GM18861 (cell line): Measurements from ENCODE around the gene RCBTB1.

Experiments used
- ATAC-seq: cut with Tn5 transposase; IDR thresholded peaks from one replicate; pipeline ENCODE4 v1.9.1; 2021; ENCODE audit not compliant: unreplicated experiment

The RCBTB1 gene

DNA sequence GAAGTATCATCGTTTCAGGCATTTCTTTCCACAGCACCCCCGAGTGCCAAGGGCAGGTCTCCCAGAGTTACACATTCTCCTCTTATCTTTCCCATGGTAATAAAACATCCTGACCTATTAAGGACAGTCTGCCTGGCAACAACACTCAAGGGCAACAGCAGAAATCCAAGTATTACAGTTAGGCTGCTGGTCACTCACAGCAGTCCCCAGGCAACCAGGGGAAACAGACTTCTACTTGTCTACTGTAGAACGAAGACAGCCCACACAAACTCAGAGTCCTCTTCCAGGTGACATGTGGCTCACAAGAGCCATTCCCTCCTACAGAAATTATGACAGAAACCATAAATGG is 24.3 kb downstream of the RCBTB1 start:
- no peak for ATAC-seq

DNA sequence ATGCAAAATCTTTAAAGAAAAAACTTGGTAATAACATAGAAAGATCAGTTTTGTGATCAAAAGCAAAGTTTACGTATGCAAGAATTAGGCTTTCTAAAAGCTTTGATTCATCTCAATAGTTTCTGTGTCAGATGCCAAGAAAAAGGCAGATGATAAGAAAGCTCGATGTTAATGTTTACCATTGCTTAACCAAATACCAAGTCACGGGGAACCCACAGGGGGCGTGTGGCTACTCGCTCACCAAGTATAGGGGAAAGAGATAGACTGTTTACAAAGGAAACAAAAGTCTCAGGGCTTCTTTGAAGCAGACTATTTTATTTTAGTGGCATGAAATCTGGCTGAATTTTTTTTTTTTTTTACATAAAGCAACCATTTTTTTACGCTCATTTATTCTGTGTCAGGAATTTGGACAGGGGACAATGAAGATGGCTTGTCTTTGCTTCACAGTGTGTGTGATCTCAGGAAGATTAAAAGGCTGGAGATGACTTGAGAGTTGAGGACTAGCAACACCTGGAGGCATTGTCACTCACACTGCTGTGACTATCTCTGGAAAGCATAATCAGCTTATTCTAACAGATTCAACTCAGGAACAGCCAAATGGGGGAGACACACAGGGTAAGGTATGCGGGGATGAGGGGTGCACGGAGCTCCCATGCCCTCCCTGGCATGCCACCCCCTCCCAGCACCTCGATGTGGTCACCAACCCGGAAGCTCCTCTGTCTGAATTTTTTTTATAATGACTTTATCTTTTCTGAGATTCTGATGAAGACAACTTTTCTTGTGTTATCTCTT is 24.9 kb downstream of the RCBTB1 start:
- peak; percentile 86 for ATAC-seq

DNA sequence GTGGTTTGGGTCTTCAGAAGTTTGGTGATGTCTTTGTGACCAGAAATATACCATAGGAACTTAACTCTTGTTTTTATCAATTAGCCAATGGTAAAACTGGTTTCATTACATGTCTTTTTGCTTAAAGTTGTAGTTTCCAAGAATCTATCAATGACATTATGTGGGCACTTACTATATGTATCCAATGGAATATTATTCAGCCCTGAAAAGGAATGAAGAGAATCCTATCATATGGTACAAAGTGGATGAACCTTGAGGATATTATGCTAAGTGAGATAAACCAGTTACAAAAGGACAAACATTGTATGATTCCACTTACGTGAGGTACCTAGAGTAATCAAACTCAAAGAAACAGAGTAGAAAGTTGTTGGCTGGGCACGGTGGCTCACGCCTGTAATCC is 26.4 kb downstream of the RCBTB1 start:
- no peak for ATAC-seq

DNA sequence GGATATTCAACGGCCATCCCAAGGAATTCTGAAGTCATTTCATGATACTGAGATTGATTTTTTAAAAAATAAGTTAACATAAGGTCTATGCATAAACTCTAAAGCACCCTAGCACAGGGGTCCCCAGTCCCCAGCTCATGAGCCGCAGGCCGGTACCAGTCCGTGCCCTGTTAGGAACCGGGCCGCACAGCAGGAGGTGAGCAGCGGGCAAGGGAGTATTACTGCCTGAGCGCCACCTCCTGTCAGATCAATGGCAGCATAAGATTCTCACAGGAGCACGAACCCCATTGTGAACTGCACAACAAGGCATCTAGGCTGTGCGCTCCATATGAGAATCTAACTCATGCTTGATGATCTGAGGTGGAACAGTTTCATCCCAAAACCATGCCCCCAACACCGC is 31.0 kb downstream of the RCBTB1 start:
- ATAC-seq = no peak

DNA sequence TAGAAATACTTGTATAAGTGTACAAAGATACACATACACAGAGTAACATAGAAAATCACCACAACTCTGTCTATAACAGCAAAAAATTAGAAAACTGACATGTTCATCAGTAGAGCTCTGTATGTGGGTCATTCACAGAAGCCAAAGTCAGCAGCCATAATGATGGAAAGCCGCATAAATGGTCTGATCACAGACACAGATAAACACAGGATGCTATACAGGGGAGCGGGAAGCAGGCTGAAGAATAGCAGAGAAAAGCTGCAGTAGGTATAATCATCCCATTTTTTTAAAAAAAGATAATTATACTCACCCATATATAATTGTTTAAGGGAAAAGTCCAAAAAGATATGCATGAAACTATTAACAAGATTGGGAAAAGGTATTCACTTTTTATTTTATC is 31.5 kb downstream of the RCBTB1 start:
- ATAC-seq = no peak

DNA sequence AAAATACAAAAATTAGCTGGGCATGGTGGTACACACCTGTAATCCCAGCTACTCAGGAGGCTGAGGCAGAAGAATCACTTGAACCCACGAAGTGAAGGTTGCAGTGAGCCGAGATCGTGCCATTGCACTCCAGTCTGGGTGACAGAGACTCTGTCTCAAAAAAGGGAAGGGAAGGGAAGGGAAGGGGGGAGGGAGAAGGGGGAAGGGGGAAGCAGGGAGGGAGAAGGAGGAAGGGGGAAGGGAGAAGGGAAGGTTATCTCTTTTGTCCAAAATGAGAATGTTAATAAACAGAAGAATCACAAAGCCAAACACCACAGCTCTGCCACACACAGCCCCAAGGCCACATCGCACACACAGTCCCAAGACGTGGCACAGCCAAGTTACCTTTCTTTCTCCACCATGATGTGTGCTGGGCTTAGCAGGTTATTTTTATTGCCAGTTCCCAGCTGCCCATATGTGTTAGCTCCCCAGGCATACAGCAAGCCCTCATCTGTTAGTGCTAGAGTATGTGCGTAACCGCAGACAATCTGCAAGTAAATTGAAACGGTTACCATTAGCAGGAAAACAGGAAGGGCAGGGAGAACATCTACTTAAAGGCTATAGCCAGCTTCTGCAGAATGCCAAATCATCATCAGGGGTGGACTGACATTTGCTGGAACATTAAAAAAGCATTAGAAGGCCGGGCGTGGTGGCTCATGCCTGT is 34.3 kb downstream of the RCBTB1 start:
- no peak for ATAC-seq

DNA sequence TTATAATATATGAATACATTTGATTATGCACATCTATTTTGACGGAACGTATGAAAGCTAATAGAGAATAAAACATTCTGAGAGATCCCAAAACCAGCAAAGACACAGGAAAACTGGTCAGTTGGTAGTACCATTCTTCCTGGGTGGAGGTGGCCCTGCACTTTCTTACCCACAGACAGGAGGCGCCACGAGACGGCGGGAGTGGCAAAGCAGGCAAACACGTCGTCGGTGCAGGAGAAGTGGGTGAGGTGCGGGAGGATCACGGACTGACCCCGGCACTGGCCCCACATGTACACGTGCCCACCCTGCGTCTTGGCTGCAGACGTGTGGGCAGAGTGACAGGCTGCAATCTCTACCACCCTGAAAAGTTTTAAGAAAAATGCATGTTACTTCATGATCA is 36.1 kb downstream of the RCBTB1 start:
- ATAC-seq = no peak

DNA sequence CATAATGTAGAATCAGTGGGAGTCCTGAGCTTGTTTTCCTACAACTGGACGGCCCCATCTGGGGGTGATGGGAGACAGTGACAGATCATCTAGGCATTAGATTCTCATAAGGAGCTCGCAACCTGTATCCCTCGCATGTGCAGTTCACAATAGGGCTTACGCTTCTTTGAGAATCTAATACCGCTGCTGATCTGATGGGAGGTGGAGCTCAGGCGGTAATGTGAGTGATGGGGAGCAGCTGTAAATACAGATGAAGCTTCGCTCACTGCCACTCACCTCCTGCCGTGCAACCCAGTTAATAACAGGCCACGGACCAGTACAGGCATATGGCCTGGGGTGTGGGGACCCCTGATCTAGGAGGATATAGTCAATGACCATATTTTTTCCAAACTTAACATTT is 38.8 kb downstream of the RCBTB1 start:
- ATAC-seq = no peak

DNA sequence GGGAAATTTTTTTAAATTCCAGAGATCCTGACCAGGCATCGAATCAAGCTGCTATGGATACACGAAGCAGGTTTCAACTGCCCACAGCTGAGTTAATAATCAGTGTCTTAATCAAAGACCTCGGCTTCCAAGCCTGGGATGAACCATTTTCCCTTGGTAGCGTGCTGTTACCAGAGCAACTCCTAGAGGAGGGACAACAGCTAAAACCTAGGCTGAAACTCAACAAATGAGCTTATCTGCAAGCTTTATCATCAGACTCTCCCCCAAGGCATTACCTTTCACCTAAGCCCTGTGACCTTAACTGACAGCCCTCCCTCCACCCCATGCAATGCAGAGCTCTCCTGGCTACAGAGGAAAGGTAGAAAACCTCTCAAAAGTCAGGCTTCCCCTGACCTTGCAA is 39.7 kb downstream of the RCBTB1 start:
- ATAC-seq = no peak

DNA sequence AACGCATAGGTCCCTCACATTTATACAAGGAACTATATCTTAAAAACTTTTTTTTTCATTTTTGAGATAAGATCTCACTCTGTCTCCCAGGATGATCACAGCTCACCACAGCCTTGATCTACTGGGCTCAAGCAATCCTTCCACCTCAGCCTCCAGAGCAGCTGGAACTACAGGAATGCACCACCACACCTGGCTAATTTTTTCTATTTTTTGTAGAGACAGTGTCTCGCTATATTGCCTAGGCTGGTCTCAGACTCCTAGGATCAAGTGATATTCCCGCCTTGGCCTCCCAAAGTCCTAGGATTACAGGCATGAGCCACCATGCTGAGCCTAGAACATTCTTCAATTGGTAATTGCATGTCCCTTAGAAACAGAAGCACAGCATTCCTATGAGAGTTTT is 41.7 kb downstream of the RCBTB1 start:
- no peak for ATAC-seq

DNA sequence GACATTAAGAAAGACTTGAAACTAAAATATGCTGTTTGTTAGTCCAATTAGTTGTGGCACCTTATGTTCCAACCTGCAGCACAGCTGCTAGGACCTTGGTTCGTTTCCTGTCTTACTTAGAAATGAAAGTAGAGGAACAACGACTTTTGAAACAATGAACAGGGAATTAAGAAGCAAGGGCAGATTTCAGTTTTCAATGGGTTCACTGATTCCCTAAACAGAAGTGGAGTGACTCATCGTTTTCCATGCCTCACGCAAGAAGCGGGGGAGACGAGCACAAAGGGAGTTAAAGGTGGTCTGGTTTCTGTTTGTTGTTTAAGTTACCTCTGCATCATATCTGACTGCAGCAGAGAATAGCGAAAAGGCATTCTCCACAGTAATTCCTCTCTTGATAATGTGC is 44.8 kb downstream of the RCBTB1 start:
- no peak for ATAC-seq

DNA sequence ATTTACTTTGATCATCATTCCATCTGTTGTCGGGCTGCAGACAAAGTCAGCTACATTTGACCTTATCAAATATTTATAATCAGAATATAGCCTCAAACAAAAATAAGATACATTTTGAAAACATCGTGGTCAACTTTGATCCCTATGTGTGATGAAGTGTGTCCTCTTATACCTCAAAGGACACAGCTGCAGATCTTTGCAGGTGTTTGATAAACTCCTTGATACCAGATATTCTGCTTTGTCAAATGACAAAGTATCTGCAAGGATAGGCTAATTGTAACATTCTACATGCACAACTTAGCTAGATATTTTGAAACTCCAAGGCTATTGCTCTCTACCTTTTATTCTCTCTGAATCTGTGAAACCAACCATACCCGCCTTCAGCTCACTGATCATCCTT is 45.6 kb downstream of the RCBTB1 start:
- ATAC-seq = no peak

DNA sequence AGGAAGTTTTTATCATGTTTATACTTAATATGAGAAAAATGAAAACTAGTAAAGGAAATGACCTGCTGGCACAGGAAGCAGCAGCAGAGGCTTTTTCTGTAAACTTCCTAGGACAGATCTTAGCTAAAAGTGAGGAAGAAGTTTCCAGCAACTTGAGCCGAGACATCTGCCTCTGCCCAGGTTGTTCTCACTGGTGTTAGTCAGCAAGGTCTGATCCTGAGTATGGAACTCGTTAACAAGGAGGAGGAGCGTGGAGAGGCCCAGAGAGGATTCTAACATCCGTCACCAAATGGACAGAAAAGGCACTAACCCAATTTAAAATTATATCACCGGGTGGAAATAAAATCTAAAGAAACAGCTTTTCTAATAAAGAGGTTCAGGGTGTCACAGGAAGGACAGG is 46.0 kb downstream of the RCBTB1 start:
- no peak for ATAC-seq

DNA sequence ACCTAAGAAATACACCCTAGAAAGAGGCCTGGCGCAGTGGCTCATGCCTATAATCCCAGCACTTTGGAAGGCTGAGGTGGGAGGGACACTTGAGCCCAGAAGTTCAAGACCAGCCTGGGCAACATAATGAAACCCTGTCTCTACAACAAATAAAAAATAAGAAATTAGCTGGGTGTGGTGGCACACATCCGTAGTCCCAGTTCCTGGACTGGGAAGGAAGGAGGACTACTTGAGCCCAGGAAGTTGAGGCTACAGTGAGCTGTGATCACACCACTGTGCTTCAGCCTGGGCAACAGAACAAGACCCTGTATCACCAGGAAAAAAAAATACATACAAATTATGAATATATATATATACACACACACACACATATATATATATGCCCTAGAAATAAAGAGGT is 47.0 kb downstream of the RCBTB1 start:
- ATAC-seq = no peak

DNA sequence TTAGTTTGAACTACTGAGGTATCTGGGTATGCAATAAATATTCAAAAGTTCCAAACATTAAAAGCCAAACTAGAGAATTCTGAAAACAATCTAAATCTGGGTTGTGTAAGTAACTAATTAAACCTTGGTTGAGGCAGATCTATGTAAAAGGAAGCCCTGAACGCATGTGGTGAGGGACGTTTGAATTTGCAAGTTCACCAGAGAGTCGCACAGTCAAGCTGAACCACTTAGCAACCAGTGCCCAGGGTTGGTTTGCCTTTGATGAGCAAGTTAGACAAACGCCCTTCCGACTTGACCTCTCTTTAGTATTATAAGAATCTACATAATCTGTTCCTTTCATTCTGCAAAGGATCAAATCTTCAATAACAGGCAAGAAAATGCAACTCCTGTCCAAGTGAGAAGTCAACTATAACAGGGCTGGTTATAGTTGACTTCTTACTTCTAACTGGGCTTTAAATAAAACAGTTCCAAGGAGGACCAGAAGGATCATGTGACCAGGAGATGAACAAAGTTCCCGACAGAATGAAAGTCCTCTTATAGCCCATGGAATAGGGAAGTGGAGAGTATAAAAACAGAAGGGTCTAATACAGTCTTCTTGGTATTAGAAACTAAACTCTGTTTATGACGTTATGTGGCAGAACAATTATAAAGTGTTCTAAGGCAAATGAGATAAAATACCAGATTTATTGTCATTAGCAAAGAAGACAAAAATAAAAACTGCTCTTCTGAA is 49.0 kb downstream of the RCBTB1 start:
- ATAC-seq = peak; percentile 87

DNA sequence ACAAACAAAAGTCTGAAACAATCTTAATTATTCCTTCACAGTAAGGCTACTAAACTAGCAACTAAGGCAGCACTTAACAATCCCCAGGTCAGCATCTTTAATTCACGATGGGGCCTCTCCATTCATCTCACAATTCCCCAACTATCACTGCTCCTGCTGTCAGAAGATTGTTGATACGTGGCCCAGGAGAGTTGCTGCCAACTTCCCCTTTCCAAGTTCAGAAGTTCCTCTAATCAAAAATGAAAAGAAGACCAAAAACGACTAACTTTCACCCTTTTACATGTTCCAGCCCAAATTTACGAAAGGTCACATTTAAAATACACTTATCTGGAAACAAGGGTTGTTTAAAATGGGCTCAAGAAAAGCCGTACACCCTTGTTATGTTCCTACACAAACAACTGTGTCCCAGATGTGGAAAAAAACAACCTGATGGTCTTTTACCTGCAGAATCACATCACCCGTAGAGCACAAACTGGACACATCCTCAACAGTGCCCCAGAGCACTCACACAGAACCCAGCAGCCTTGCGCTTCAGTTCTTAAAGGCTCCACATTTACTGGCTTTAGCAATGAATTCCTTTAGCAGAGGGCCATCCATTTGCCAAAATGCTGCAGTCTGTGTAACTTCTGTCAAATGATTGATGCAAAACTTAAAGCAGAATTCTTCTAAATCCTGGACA is 51.6 kb downstream of the RCBTB1 start:
- ATAC-seq = no peak

DNA sequence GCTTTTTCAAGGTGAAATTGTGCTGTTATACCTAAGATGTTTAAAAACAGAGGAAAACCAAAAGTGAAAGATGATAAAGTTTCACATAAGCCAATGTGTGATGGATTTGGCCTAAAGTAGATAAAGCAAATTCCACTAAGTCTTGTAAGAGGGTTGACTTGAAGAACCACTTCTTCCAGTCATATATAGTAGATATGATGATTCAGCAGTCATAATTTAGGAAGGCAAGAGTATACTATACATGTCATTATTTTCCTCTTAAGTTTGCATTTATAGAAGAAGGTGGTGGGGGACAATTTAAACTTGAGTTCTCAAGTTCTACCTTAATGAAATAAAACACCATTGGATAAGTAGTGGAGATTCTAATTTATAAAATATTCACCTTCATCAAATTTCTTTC is 52.3 kb downstream of the RCBTB1 start:
- no peak for ATAC-seq

DNA sequence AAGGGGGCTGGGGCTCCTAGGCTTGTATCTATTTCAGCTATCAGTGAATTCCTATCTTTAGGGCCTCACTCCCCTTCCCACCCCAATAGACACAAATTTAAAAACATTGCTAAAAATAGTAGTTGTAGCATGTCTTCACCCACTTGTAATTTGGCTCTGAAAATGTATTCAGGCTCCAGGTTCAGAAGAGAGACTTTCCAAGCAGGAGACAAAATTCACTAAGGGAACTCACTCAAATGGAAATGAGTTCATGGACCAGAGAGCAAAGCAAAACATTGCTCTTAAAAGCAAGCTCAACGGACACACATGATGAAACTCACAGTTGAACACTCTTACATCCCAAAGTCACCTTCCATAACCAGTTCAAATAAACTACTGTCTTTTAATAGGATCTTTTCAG is 52.8 kb downstream of the RCBTB1 start:
- no peak for ATAC-seq

DNA sequence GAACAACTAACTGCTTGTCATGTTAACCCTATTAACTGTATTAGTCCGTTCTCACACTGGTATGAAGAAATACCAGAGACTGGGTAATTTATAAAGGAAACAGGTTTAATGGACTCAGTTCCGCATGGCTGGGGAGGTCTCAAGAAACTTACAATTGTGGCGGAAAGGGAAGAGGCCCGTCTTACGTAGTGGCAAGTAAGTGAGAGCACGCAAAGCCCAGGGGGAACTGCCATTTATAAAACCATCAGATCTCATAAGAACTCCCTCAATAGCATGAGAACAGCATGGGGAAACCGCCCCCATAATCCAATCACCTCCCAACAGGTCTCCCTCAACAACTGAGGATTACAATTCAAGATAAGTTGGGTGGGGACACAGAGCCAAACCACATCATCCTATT is 54.9 kb downstream of the RCBTB1 start:
- ATAC-seq = peak; percentile 66

DNA sequence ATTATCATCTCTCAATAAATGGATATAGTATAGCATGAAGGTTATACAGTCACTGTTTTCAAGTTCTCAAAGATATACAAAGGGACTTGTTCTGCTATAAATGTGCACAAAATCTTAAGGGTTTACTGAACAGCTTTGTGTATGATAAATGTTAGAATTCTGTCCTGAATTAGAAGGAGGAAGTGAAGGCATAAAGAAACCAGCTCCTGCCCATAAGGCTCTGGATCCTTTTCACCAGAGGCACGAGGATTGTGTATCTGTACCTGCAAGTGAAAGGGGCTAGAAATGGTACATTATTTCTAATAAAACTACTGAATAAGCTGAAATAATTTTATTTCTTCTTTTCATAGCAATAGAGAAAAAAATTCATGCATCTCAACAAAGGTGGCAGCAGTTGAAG is 57.2 kb downstream of the RCBTB1 start:
- no peak for ATAC-seq

DNA sequence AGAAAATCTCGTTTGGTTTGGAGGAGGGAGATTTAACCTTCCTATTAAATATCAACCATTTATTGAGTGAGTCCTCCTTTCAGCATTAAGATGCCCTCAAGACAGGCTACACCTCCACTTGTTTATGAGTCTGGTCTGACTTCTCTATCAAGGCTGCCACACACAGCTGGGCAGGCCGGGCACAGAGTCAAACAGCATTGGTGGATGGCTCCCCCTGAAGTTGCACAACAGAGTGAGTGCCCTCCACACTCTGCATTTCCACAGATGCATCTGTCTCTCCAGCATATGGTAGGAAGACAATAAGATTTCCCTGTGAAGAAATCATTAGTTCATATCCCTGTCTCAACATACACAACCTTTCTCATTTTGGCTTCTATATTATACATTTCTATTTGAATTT is 58.2 kb downstream of the RCBTB1 start:
- no peak for ATAC-seq
